HT-29 (cell line): ENCODE data around the gene BDNF. TPM values are rescaled to one million over a fixed set of nuclear protein-coding genes. Genes with fewer than 3 reads are reported as not detected.

ENCODE experiments used
- DNase-seq: peaks from one replicate; pipeline ENCODE4 v3.0.0-alpha.2; 2015; ENCODE audit warnings: low spot score
- total RNA-seq: library from RNA; depleted of rRNA; stranded (reverse); fragments of >200 nt; shearing (Covaris generic); gene quantifications from 2 replicates; pipeline ENCODE4 v1.2.3, GENCODE V29; 2014

Gene BDNF
- total RNA-seq, 1 experiment from 2014 or later, result 0.53 TPM

- no peak for DNase-seq
Observed at GRCh38 chr11:27626938-27627586, 73.2 kb downstream of the BDNF start.

GRCh38 chr11:27626269-27626937, 73.9 kb downstream of the BDNF start:
- no peak for DNase-seq

- DNase-seq, result no peak
Observed at GRCh38 chr11:27625347-27625912, 74.8 kb downstream of the BDNF start.

- DNase-seq, result no peak
Observed at GRCh38 chr11:27623945-27624523, 76.2 kb downstream of the BDNF start.

- DNase-seq, result no peak
Observed at GRCh38 chr11:27622541-27623300, 77.5 kb downstream of the BDNF start.

GRCh38 chr11:27621405-27622161, 78.7 kb downstream of the BDNF start:
- DNase-seq, result no peak

GRCh38 chr11:27619763-27620335, 80.4 kb downstream of the BDNF start:
- DNase-seq, result no peak

- DNase-seq, result no peak
Observed at GRCh38 chr11:27619039-27619574, 81.1 kb downstream of the BDNF start.

GRCh38 chr11:27618281-27618915, 81.9 kb downstream of the BDNF start:
- DNase-seq, result no peak

- no peak for DNase-seq
Observed at GRCh38 chr11:27616711-27617110, 83.5 kb downstream of the BDNF start.

GRCh38 chr11:27615833-27616232, 84.4 kb downstream of the BDNF start:
- no peak for DNase-seq

- no peak for DNase-seq
Observed at GRCh38 chr11:27614092-27614491, 86.2 kb downstream of the BDNF start.

GRCh38 chr11:27612932-27613880, 87.0 kb downstream of the BDNF start:
- no peak for DNase-seq

- DNase-seq, result no peak
Observed at GRCh38 chr11:27611947-27612455, 88.3 kb downstream of the BDNF start.

- DNase-seq, result no peak
Observed at GRCh38 chr11:27611390-27611789, 88.9 kb downstream of the BDNF start.

- no peak for DNase-seq
Observed at GRCh38 chr11:27610946-27611345, 89.3 kb downstream of the BDNF start.

- DNase-seq, result no peak
Observed at GRCh38 chr11:27610280-27610679, 90.0 kb downstream of the BDNF start.

- DNase-seq, result no peak
Observed at GRCh38 chr11:27608951-27609350, 91.3 kb downstream of the BDNF start.

GRCh38 chr11:27605422-27605821, 94.8 kb downstream of the BDNF start:
- DNase-seq, result no peak
